HG02763 (cell line): ENCODE measurements around the gene RDH12.
"Not testable (repeated sequence)": the region's sequence is repeated elsewhere in the genome, so short reads cannot be mapped to it uniquely, and the experiment has no call there.

ENCODE experiments used
- ATAC-seq: cut with Tn5 transposase; IDR thresholded peaks from one replicate; pipeline ENCODE4 v1.9.1; 2021; ENCODE audit warnings: mild to moderate bottlenecking, moderate library complexity; ENCODE audit not compliant: unreplicated experiment

RDH12 gene

GRCh38 chr14:67701492-67701891 lies at the start of gene RDH12:
RDH12 (plus strand) TSS chr14:67701886; CDS start chr14:67722643, 20,757 bp downstream.
- ATAC-seq, result not testable (repeated sequence)

GRCh38 chr14:67652189-67652588 lies 49.5 kb upstream of the RDH12 start:
- ATAC-seq, result no peak

- ATAC-seq, result no peak
Observed at GRCh38 chr14:67653651-67654280, 47.9 kb upstream of the RDH12 start.

- ATAC-seq, result no peak
Observed at GRCh38 chr14:67663633-67664032, 38.1 kb upstream of the RDH12 start.

DNA sequence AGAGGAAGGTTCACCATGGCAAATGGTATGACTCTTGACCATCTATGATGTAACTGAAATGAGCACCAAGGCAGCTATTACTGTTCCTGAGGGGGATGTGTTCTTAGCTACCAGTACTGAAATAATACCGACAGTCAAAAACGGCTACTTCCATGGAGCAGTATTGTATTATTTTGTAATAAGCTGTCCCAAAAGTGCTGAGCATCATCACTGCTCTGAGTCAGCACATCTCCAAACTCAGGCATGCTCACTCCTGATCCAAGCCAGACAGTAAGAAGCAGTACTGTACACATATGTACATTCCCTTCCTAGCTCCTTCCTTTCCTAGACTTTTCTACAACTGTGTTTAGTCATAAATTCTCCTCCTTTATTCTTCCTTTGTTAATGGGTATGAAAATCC lies 35.8 kb upstream of the RDH12 start:
- ATAC-seq, result no peak

DNA sequence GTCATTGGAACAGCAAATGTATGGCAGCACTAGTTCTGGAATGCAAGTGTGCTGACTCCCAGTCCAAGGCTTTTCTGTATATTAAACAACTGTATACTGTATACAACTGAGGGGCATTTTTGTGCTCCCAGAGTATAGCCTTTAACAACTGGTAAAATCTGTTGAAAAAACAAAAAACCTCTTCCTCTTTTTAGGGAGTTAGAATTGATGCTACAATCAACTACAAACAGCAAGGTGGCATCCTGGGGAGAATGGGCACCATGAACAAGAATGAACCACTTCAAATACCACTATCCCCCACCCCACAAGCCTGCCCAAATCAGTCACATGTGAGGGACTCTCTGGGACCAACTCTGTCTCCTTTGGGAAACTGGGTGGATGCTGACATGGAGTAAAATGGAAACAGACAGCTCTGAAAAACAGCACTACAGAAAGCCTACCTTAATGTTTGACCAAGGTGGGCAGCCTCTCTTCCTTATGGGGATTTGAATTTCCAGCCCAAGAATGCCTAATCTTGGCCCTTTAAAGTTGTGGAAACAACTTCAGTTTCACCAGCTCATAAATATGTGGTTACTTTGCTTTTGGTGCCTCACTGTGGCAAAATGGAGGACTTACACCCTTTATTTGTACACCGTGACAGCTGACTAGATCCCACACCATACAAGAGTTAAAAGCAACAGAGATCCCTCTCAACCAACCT lies 34.8 kb upstream of the RDH12 start:
- ATAC-seq, result no peak

- no peak for ATAC-seq
Observed at GRCh38 chr14:67668559-67668958, 33.1 kb upstream of the RDH12 start.

DNA sequence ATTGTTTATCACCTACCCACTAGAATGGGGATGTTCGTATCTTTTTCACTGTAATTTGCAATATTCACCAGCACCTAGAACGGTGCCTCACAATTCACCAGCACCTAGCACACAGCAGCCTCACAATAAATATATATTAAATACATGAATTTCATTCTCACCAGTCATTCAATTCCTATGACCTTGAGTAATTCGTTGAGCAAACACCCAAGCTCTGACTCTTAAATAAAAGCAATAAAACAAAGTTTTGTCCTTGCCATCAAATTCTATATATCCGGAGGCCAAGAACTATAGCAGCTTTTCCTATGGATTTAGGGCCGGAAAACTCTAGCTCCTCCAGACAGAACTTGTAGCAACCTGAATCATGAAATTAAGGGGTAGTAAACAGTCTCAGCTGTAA lies 28.2 kb upstream of the RDH12 start:
- no peak for ATAC-seq

DNA sequence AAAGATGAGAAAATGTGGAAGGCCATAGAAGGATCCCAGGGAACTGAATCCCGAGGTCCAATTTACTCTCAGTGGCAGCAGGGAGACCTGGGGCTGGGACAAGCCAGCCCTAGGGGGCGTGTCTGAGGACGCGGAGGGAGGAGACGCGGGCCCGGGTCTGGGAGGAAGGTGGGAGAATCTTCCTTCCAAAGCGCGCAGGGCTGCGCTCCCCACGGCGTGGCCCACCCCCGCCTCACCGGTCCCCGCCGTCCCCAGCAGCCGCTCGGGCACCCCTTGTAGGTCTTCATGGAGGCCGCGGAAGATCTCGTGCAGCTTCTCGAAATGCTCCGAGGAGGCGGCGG lies 27.6 kb upstream of the RDH12 start:
- peak; percentile 39 for ATAC-seq

DNA sequence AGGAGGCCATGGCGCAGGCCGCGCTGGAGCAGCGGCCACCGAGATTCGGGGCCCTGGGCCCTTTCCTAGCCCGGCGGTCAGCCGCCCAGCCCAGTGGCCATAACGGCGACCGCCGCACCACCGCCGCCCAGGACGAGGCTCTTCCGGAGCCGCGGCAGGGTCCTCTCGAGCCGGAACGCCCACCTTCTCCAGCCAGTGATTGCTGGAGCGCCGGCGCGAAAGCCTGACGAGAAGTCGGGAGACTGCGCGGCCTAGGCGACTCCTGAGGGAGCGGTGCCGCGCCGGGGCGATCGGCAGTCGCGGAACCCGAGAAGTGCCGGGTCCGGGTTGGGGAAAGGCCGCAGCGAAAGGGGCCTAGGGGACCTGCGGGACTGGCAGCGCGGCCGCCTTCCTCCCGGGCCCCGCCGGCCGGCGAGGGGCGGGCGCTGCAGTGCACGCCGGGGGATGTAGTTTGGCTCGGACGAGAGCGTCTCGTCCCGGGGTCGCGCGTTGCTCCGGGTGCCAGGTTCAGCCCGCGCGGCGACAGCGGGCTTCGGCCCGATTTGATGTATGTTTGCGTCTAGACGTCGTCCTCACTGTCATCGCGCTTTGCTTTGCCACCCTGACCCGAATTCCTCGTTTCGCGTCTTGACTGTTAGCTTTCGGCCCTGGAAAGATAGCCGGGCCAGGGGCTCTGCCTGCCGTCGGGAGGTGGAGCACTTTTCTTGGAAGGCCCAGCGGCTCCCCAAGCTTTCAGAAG lies 27.0 kb upstream of the RDH12 start, which contains the start of gene VTI1B:
Gene VTI1B, minus strand, starts transcription at position 153 of the 739 bp plus-strand sequence. Its CDS starts 143 bp downstream, at position 10.
- peak; percentile 84 for ATAC-seq

DNA sequence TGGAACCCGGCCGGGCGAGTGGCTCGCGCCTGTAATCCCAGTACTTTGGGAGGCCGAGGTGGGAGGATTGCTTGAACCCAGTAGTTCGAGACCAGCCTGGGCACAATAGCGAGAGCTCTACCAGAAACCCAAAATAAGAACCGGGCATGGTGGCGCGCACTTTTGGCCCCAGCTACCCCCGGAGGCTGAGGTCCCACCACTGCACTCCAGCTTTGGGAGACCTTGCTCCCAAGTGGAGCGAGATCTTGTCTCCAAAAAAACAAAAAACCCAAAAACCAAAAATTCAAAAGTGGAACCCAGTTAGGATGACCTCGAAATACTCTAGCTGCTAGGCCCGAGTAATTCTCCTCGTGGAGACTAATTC lies 26.5 kb upstream of the RDH12 start:
- ATAC-seq, result no peak

DNA sequence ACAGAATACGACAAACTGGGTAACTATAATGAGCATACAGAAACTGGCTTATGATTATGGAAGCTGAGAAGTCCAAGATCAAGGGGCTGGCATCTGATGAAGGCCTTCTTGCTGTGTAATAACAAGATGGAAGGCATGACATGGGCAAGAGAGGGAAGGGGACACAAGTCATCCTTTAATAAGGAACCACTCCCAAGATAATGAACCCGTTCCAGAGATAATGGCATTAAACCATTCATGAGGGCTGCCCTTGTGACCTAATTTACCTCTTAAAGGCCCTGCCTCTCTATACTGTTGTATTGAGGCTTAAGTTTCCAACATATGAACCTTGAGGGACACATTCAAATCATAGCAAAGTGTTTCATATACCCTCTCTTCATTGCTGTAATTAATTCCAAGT lies 22.7 kb upstream of the RDH12 start:
- no peak for ATAC-seq

GRCh38 chr14:67680121-67680602 lies 21.5 kb upstream of the RDH12 start:
- peak; percentile 95 for ATAC-seq

DNA sequence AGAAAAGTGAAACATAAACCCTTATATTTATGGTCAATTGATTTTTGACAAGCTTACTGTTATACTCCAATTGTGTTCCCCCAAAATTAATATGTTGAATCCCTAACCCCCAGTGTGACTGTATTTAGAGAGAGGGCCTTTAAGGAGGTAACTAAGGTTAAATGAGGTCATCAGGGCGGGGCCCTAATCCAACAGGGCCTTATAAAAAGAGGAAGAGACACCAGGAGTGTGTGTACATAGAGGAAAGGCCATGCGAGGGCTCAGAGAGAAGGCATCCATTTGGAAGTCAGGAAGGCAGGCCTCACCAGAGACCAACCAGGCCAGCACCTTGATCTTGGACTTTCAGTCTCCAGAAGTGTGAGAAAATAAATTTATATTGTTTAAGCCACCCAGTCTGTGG lies 20.7 kb upstream of the RDH12 start:
- ATAC-seq, result no peak

DNA sequence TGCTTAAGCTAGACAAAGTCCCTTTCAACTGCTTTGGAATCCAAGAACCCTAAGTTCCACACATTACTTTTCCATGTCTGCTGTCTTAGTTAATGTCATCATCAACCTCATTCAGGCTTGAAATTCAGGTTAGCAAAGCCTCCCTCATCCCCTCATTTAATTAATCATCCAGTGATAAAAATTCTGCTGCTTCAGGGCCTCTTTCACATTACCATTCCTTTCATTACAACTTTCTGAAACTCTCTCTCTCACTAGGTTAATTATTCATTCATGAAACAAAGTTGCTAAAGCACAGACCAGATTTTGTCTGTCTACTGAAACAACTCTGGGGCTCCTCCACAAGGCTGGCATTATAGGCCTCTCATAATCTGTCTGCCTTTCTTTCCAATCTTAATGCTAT lies 17.8 kb upstream of the RDH12 start:
- ATAC-seq, result no peak

- no peak for ATAC-seq
Observed at GRCh38 chr14:67690011-67690410, 11.7 kb upstream of the RDH12 start.

- peak; percentile 89 for ATAC-seq
Observed at GRCh38 chr14:67694791-67695393, 6.8 kb upstream of the RDH12 start.

DNA sequence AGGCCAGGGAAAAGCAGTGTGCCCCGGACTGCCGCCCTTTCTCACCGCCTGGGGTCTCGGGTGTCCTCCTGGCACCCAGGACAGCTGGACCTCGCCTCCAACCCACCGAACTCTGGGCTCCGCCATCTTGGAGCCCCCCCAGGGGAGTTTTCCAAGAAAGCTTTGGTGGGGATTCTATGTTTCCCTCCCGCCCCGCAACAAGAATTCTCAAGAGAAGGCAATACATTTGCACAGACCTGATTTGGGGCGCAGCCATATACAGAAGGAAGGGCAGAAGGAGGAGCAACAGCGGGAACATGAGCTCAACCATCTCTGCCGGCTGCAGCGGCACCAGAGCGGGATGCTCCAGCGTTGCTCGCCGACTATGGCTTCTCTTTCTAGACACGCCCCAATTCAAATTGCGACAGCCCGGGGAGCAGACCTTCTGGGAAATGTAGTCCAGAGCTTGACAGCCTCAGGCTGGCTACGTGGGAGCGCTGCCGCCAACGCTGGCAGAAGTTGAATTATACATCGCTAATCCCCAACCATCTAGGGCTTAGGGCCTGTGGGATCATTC lies 6.2 kb upstream of the RDH12 start, which contains the start of gene RDH11:
Gene RDH11, minus strand, starts transcription at position 371 of the 556 bp plus-strand sequence. Its CDS starts 61 bp downstream, at position 310.
- ATAC-seq, result peak; percentile 82

- no peak for ATAC-seq
Observed at GRCh38 chr14:67697006-67697405, 4.7 kb upstream of the RDH12 start.

DNA sequence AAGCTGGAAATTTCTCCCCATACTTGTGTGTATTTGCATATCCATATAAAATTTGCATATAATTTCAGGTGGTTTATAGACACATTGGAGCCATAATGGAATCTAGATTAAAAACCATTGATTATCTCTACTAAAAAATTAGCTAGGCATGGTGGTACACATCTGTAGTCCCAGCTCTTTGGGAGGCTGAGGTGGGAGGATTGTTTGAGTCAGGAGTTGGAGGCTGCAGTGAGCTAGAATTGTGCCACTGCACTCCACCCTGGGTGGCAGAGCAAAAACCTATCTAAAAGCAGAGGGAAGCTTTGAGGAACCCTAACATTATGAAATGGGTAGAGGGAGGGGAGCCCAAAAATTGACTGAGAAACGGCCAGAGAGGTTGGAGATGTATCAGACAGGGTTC lies 3.5 kb upstream of the RDH12 start:
- ATAC-seq, result no peak

DNA sequence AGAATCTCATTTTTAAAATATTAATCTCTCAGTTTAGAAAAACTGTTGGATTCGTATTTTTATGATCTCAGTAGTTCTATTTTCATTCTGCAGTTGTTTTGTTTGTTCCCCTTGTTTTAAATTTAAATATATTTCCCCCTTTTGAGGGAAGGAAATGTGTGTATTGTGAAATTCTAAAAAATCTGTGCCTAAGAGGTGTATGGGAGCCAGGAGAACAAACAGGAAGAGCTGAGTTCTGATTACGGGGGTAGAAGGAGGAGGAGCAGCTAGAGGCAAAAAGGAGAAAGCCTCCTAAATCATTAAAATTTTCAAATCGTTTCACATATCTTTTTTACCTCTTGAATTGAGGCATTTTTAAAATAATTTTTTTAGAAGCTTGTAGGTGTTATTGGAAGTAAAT lies 2.3 kb downstream of the RDH12 start:
- no peak for ATAC-seq
